ENCODE results near the gene SCFD2. TPM values are rescaled to one million over a fixed set of nuclear protein-coding genes. Genes with fewer than 3 reads are reported as not detected.

The SCFD2 gene
- polyA plus RNA-seq, 3 donors: 5.4 to 9.4 (median 6.7) TPM

GRCh38 chr4:53309321-53310040, 56.4 kb downstream of the SCFD2 start:
- no peak overlapping the region for H3K4me3 Mint-ChIP-seq
- Histone ChIP-seq H3K79me2 (ENCODE audit: insufficient read depth, low read length) (no peaks in the 10 kb centered on the region), H4K20me1 (ENCODE audit: insufficient read depth, low read length) (no peaks in the 10 kb centered on the region), H3K27me3 (ENCODE audit: control insufficient read depth in 2 of 2, insufficient read depth in 2 of 2, low read length in 2 of 2) (no peaks in the 10 kb centered on the region), H3K36me3 (replicated peaks in 1 of 2; ENCODE audit: control insufficient read depth in 1 of 2, insufficient read depth in 2 of 2, low read length in 2 of 2) (no peaks in the 10 kb centered on the region), H3K9me3 (replicated peaks in 1 of 2; ENCODE audit: control insufficient read depth in 1 of 2, insufficient read depth in 1 of 2, low read length in 2 of 2) (no peaks in the 10 kb centered on the region), H3K4me2 (replicated peaks; ENCODE audit: extremely low read depth, low read length, poor library complexity, severe bottlenecking) (no peak overlapping the region), H3K27ac (ENCODE audit: low read depth in 1 of 2, low read length in 2 of 2) (no peak overlapping the region), H3K4me1 (ENCODE audit: control insufficient read depth in 1 of 2, insufficient read depth in 2 of 2, low read length in 2 of 2) (no peaks in the 10 kb centered on the region), H3K9ac (ENCODE audit: insufficient read depth, low read length, poor library complexity, severe bottlenecking) (no peak overlapping the region), H2AFZ (ENCODE audit: insufficient read depth, low read depth, low read length, poor library complexity, severe bottlenecking) (no peak overlapping the region), H3K4me3 (replicated peaks in 1 of 3; ENCODE audit: low read depth in 2 of 3, low read length in 3 of 3) (no peak overlapping the region)
- no peak overlapping the region for H3K27ac Mint-ChIP-seq
- DNase-seq: no peak
- H3K27me3 Mint-ChIP-seq (ENCODE audit: low read depth in 3 of 3): peaks cover 0 to 2% (median 0%) of the 10 kb centered on the region in 3 donors
- peaks cover 0 to 3% (median 0%) of the 10 kb centered on the region in 7 donors for H3K9me3 Mint-ChIP-seq
- H3K4me1 Mint-ChIP-seq: peaks cover 7% of the 10 kb centered on the region
- intact Hi-C loops (cut with micrococcal nuclease): no loop called here
- no peak for TF ChIP-seq CTCF (IDR thresholded peaks at IDR 0.05)
- 100% methylated on average over 1 of the region's 4 CpGs for WGBS (ENCODE audit: insufficient coverage)
- peaks cover 24 to 29% of the 10 kb centered on the region in 2 donors for H3K36me3 Mint-ChIP-seq

- Histone ChIP-seq H3K4me3 (replicated peaks in 1 of 3; ENCODE audit: low read depth in 2 of 3, low read length in 3 of 3) (no peak overlapping the region), H3K79me2 (ENCODE audit: insufficient read depth, low read length) (no peaks in the 10 kb centered on the region), H3K27me3 (ENCODE audit: control insufficient read depth in 2 of 2, insufficient read depth in 2 of 2, low read length in 2 of 2) (no peaks in the 10 kb centered on the region), H3K27ac (ENCODE audit: low read depth in 1 of 2, low read length in 2 of 2) (no peak overlapping the region), H3K4me1 (ENCODE audit: control insufficient read depth in 1 of 2, insufficient read depth in 2 of 2, low read length in 2 of 2) (no peaks in the 10 kb centered on the region), H3K9ac (ENCODE audit: insufficient read depth, low read length, poor library complexity, severe bottlenecking) (no peak overlapping the region), H3K36me3 (replicated peaks in 1 of 2; ENCODE audit: control insufficient read depth in 1 of 2, insufficient read depth in 2 of 2, low read length in 2 of 2) (no peaks in the 10 kb centered on the region), H2AFZ (ENCODE audit: insufficient read depth, low read depth, low read length, poor library complexity, severe bottlenecking) (no peak overlapping the region), H4K20me1 (ENCODE audit: insufficient read depth, low read length) (no peaks in the 10 kb centered on the region), H3K4me2 (replicated peaks; ENCODE audit: extremely low read depth, low read length, poor library complexity, severe bottlenecking) (no peak overlapping the region), H3K9me3 (replicated peaks in 1 of 2; ENCODE audit: control insufficient read depth in 1 of 2, insufficient read depth in 1 of 2, low read length in 2 of 2) (no peaks in the 10 kb centered on the region)
- no peak for DNase-seq
- H3K9me3 Mint-ChIP-seq: peaks cover 0 to 8% (median 4%) of the 10 kb centered on the region in 7 donors
- intact Hi-C loops (cut with micrococcal nuclease): no loop called here
- H3K4me1 Mint-ChIP-seq: peaks cover 7% of the 10 kb centered on the region
- peaks cover 25 to 33% of the 10 kb centered on the region in 2 donors for H3K36me3 Mint-ChIP-seq
- H3K27me3 Mint-ChIP-seq (ENCODE audit: low read depth in 3 of 3): peaks cover 0 to 2% (median 0%) of the 10 kb centered on the region in 3 donors
- peak overlapping the region in 1 of 7 donors; percentile 7 for H3K27ac Mint-ChIP-seq
- 23% methylated on average over 3 of the region's 4 CpGs for WGBS (ENCODE audit: insufficient coverage)
- H3K4me3 Mint-ChIP-seq: no peak overlapping the region
- no peak for TF ChIP-seq CTCF (IDR thresholded peaks at IDR 0.05)
Observed at GRCh38 chr4:53307819-53308780, 57.8 kb downstream of the SCFD2 start.
